ENCODE measurements around the gene SGPP2. TPM values are rescaled to one million over a fixed set of nuclear protein-coding genes. Genes with fewer than 3 reads are reported as not detected.

Gene SGPP2
- total RNA-seq, 3 donors from 2014 or later (not counting 1 experiment from before 2014, with no cell fraction given) = 0.25 to 0.30 TPM; not detected in 1

- intact Hi-C loops (cut with micrococcal nuclease) = no loop called here
- no peaks in the 10 kb centered on the region for H3K36me3 ChIP-seq (ENCODE audit: control insufficient read depth, insufficient read depth, low read length)
- no peaks in the 10 kb centered on the region for H3K9me3 ChIP-seq (ENCODE audit: control insufficient read depth, insufficient read depth, low read length)
- H3K4me3 ChIP-seq (ENCODE audit: low read length) = no peak overlapping the region
- DNase-seq = no peak
- Mint-ChIP-seq H3K4me1 (no peaks in the 10 kb centered on the region), H3K9me3 (peaks cover 5 to 7% of the 10 kb centered on the region in 2 donors), H3K36me3 (no peaks in the 10 kb centered on the region), H3K4me3 (no peak overlapping the region), H3K27ac (no peak overlapping the region), H3K27me3 (ENCODE audit: low read depth in 2 of 2) (no peaks in the 10 kb centered on the region)
- no peaks in the 10 kb centered on the region for H3K27me3 ChIP-seq (ENCODE audit: control insufficient read depth, insufficient read depth, low read length)
- TF ChIP-seq, protein P1, sequence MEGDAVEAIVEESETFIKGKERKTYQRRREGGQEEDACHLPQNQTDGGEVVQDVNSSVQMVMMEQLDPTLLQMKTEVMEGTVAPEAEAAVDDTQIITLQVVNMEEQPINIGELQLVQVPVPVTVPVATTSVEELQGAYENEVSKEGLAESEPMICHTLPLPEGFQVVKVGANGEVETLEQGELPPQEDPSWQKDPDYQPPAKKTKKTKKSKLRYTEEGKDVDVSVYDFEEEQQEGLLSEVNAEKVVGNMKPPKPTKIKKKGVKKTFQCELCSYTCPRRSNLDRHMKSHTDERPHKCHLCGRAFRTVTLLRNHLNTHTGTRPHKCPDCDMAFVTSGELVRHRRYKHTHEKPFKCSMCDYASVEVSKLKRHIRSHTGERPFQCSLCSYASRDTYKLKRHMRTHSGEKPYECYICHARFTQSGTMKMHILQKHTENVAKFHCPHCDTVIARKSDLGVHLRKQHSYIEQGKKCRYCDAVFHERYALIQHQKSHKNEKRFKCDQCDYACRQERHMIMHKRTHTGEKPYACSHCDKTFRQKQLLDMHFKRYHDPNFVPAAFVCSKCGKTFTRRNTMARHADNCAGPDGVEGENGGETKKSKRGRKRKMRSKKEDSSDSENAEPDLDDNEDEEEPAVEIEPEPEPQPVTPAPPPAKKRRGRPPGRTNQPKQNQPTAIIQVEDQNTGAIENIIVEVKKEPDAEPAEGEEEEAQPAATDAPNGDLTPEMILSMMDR (IDR thresholded peaks at IDR 0.05) = no peak
- no peak for ATAC-seq
- H3K4me1 ChIP-seq (ENCODE audit: control insufficient read depth, insufficient read depth, low read length) = no peaks in the 10 kb centered on the region
- no peak overlapping the region for H3K27ac ChIP-seq (ENCODE audit: low read length)
- 89% methylated on average over 4 of the region's 4 CpGs for WGBS (ENCODE audit: insufficient coverage)
These were observed 41.1 kb upstream of the SGPP2 start for GRCh38 chr2:222383255-222383654.

GRCh38 chr2:222391743-222392285 lies 32.5 kb upstream of the SGPP2 start:
- ATAC-seq (no peak), DNase-seq (no peak)
- H3K4me3 Mint-ChIP-seq = no peak overlapping the region
- no peaks in the 10 kb centered on the region for H3K36me3 Mint-ChIP-seq
- no peak overlapping the region for H3K27ac ChIP-seq (ENCODE audit: low read length)
- WGBS (ENCODE audit: insufficient coverage) = 50% methylated on average over 6 of the region's 6 CpGs
- no peaks in the 10 kb centered on the region for H3K27me3 Mint-ChIP-seq (ENCODE audit: low read depth in 2 of 2)
- intact Hi-C loops (cut with micrococcal nuclease) = no loop called here
- no peak overlapping the region for H3K4me3 ChIP-seq (ENCODE audit: low read length)
- no peaks in the 10 kb centered on the region for H3K4me1 Mint-ChIP-seq
- no peaks in the 10 kb centered on the region for H3K36me3 ChIP-seq (ENCODE audit: control insufficient read depth, insufficient read depth, low read length)
- H3K9me3 Mint-ChIP-seq = peaks cover 0 to 2% of the 10 kb centered on the region in 2 donors
- H3K27ac Mint-ChIP-seq = no peak overlapping the region
- H3K27me3 ChIP-seq (ENCODE audit: control insufficient read depth, insufficient read depth, low read length) = no peaks in the 10 kb centered on the region
- H3K9me3 ChIP-seq (ENCODE audit: control insufficient read depth, insufficient read depth, low read length) = no peaks in the 10 kb centered on the region
- H3K4me1 ChIP-seq (ENCODE audit: control insufficient read depth, insufficient read depth, low read length) = no peaks in the 10 kb centered on the region
- TF ChIP-seq, protein P1 (IDR thresholded peaks at IDR 0.05) = no peak

GRCh38 chr2:222393733-222394267 lies 30.5 kb upstream of the SGPP2 start:
- TF ChIP-seq, protein P1 (IDR thresholded peaks at IDR 0.05) = no peak
- Histone ChIP-seq H3K36me3 (ENCODE audit: control insufficient read depth, insufficient read depth, low read length) (no peaks in the 10 kb centered on the region), H3K4me1 (ENCODE audit: control insufficient read depth, insufficient read depth, low read length) (no peaks in the 10 kb centered on the region), H3K27me3 (ENCODE audit: control insufficient read depth, insufficient read depth, low read length) (no peaks in the 10 kb centered on the region), H3K4me3 (ENCODE audit: low read length) (no peak overlapping the region), H3K9me3 (ENCODE audit: control insufficient read depth, insufficient read depth, low read length) (no peaks in the 10 kb centered on the region), H3K27ac (ENCODE audit: low read length) (no peak overlapping the region)
- Mint-ChIP-seq H3K9me3 (peaks cover 2 to 3% of the 10 kb centered on the region in 2 donors), H3K36me3 (no peaks in the 10 kb centered on the region), H3K4me3 (no peak overlapping the region), H3K4me1 (no peaks in the 10 kb centered on the region), H3K27me3 (ENCODE audit: low read depth in 2 of 2) (no peaks in the 10 kb centered on the region), H3K27ac (no peak overlapping the region)
- intact Hi-C loops (cut with micrococcal nuclease) = no loop called here
- no peak for ATAC-seq
- 90% methylated on average over 4 of the region's 4 CpGs for WGBS (ENCODE audit: insufficient coverage)
- DNase-seq = no peak

DNA sequence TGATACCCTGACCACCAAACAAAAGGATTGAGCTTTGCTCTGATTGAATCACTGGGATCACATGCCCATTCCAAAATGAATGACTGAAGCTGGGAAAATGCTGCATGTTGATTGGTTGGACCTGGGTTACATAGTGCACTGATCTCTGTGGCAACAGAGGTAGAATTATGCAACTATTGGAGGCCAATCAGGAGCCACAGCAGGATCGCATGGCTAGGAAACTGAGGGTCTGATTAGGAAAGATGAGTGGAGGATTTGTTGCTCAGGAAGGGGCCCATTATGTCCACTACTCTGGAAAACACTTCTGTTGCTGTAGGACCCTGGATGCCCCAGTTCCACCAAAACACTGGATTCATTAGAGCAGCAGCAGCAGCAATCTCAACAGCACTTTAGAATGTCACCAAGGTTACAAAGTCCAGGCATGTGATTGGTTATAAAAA lies 25.9 kb upstream of the SGPP2 start:
- no peaks in the 10 kb centered on the region for H3K4me1 Mint-ChIP-seq

More for the DNA sequence above, 25.9 kb upstream of the SGPP2 start:
- 95% methylated on average over 1 of the region's 1 CpG for WGBS (ENCODE audit: insufficient coverage)
- no peak overlapping the region for H3K4me3 ChIP-seq (ENCODE audit: low read length)
- intact Hi-C loops (cut with micrococcal nuclease) = no loop called here
- no peak for DNase-seq
- no peaks in the 10 kb centered on the region for H3K36me3 Mint-ChIP-seq
- H3K27me3 ChIP-seq (ENCODE audit: control insufficient read depth, insufficient read depth, low read length) = no peaks in the 10 kb centered on the region
- H3K27ac ChIP-seq (ENCODE audit: low read length) = no peak overlapping the region
- H3K36me3 ChIP-seq (ENCODE audit: control insufficient read depth, insufficient read depth, low read length) = no peaks in the 10 kb centered on the region
- H3K9me3 ChIP-seq (ENCODE audit: control insufficient read depth, insufficient read depth, low read length) = no peaks in the 10 kb centered on the region
- H3K4me1 ChIP-seq (ENCODE audit: control insufficient read depth, insufficient read depth, low read length) = no peaks in the 10 kb centered on the region
- H3K9me3 Mint-ChIP-seq = peaks cover 5 to 6% of the 10 kb centered on the region in 2 donors
- H3K27ac Mint-ChIP-seq = no peak overlapping the region
- ATAC-seq = no peak
- H3K27me3 Mint-ChIP-seq (ENCODE audit: low read depth in 2 of 2) = no peaks in the 10 kb centered on the region
- no peak overlapping the region for H3K4me3 Mint-ChIP-seq
- TF ChIP-seq, protein P1 (IDR thresholded peaks at IDR 0.05) = no peak
